DOHH2 (cell line): ENCODE data around the gene CLTA.

Experiments
- H3F3A ChIP-seq: fragments of 200-600 bp; sonication (generic), shearing (Covaris generic); 2 replicates; pipeline ENCODE4 v1.6.0; 2016; ENCODE audit warnings: antibody characterized with exemption, mild to moderate bottlenecking; ENCODE audit not compliant: control insufficient read depth, insufficient read depth
- H3K27ac ChIP-seq: fragments of 200-600 bp; sonication (generic); 2 replicates; pipeline ENCODE4 v1.5.1; 2014; ENCODE audit warnings: low read depth, mild to moderate bottlenecking, low read length, moderate library complexity
- H3K27me3 ChIP-seq: fragments of 200-600 bp; sonication (generic); 2 replicates; pipeline ENCODE4 v1.6.1; 2014; ENCODE audit warnings: mild to moderate bottlenecking, low read length, mixed read lengths; ENCODE audit not compliant: control insufficient read depth
- H3K36me3 ChIP-seq: fragments of 200-600 bp; sonication (generic); 2 replicates; pipeline ENCODE4 v1.6.1; 2014; ENCODE audit warnings: mild to moderate bottlenecking, low read length, moderate library complexity, mixed read lengths; ENCODE audit not compliant: control insufficient read depth
- H3K4me1 ChIP-seq: fragments of 200-600 bp; sonication (generic); 2 replicates; pipeline ENCODE4 v1.6.1; 2014; ENCODE audit warnings: mild to moderate bottlenecking, low read length, mixed read lengths; ENCODE audit not compliant: control insufficient read depth
- H3K4me2 ChIP-seq: fragments of 200-600 bp; sonication (generic); 2 replicates; pipeline ENCODE4 v1.6.0; 2014; ENCODE audit warnings: mild to moderate bottlenecking, low read length, moderate library complexity
- H3K4me3 ChIP-seq: fragments of 200-600 bp; sonication (generic); 2 replicates; pipeline ENCODE4 v1.5.1; 2014; ENCODE audit warnings: mild to moderate bottlenecking, low read length, mixed read lengths
- H3K79me2 ChIP-seq: fragments of 200-600 bp; sonication (generic); 2 replicates; pipeline ENCODE4 v1.6.1; 2014; ENCODE audit warnings: mild to moderate bottlenecking, low read length, mixed read lengths; ENCODE audit not compliant: control insufficient read depth
- H3K9me2 ChIP-seq: fragments of 200-600 bp; sonication (generic); replicated peaks from 2 replicates; pipeline ENCODE4 v1.6.1; 2014; ENCODE audit warnings: mild to moderate bottlenecking, low read length, mixed read lengths; ENCODE audit not compliant: control insufficient read depth
- H3K9me3 ChIP-seq: fragments of 200-600 bp; sonication (generic); 2 replicates; pipeline ENCODE4 v1.6.1; 2014; ENCODE audit warnings: antibody characterized with exemption, low read length, mixed read lengths; ENCODE audit not compliant: control insufficient read depth, insufficient read depth
- H4K20me1 ChIP-seq: fragments of 200-600 bp; sonication (generic); 2 replicates; pipeline ENCODE4 v1.6.0; 2014; ENCODE audit warnings: low read depth, mild to moderate bottlenecking, antibody characterized with exemption, low read length, moderate library complexity; ENCODE audit not compliant: control insufficient read depth, insufficient read depth
- EZH2phosphoT487 ChIP-seq: fragments of 200-600 bp; sonication (generic); IDR thresholded peaks from 2 replicates; pipeline ENCODE4 v1.6.1; 2017; ENCODE audit warnings: borderline replicate concordance, mild to moderate bottlenecking, antibody characterized with exemption, low read length, moderate library complexity, mixed read lengths
- TF ChIP-seq, protein P1 (sequence below): fragments of 200-600 bp; sonication (generic); IDR thresholded peaks from one replicate; pipeline ENCODE4 v1.5.1; 2014; ENCODE audit warnings: antibody characterized with exemption, mild to moderate bottlenecking, low read depth, low read length; ENCODE audit not compliant: poor library complexity, severe bottlenecking

The CLTA gene

DNA sequence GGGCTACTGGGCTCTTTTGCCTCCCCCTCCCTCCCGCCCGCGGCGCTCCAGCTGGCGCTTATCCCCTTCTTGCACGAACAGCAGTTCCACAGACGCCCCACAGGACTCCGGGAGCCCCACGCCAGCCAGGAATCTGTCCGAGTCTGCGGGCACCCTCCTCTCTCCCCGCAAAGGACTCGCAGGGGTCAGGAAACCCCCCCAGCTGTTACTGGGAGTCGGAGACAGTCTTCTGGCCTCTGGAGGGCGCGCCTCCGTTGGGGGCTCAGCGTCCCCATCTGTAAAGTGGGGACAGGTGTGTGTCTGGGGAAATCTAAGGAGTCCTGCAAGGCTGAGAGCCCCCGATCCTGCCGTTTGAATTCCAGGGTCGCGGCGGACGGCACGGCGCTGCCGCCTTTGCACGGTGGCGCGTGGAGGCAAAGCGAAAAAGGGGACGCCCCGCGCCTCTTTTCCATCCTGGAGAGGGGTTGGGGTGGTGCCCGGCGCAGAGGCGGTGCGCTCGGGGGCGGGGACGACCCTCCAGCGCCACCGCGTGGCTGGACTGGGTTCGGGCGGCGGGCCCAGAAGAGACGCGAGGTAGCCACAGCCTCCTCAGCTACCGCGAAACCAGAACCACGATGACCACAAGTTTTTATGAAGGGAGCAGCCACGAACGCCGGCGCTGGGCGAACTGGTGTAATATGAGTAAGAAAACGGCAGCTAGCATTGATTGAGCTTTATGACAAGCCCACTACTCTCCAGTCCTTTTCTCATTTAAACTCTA lies 24.4 kb upstream of the CLTA start:
- Histone ChIP-seq H3K4me2 (peak overlapping the region; percentile 89), H3K9me3 (no peaks in the 10 kb centered on the region), H3K4me1 (peaks cover 6% of the 10 kb centered on the region), H3F3A (no peaks in the 10 kb centered on the region), H3K36me3 (no peaks in the 10 kb centered on the region), H3K79me2 (no peaks in the 10 kb centered on the region), H3K9me2 (no peaks in the 10 kb centered on the region), H4K20me1 (no peaks in the 10 kb centered on the region), H3K27ac (no peak overlapping the region), H3K4me3 (peak overlapping the region; percentile 62), H3K27me3 (peaks cover 20% of the 10 kb centered on the region)
- TF ChIP-seq, protein P1, sequence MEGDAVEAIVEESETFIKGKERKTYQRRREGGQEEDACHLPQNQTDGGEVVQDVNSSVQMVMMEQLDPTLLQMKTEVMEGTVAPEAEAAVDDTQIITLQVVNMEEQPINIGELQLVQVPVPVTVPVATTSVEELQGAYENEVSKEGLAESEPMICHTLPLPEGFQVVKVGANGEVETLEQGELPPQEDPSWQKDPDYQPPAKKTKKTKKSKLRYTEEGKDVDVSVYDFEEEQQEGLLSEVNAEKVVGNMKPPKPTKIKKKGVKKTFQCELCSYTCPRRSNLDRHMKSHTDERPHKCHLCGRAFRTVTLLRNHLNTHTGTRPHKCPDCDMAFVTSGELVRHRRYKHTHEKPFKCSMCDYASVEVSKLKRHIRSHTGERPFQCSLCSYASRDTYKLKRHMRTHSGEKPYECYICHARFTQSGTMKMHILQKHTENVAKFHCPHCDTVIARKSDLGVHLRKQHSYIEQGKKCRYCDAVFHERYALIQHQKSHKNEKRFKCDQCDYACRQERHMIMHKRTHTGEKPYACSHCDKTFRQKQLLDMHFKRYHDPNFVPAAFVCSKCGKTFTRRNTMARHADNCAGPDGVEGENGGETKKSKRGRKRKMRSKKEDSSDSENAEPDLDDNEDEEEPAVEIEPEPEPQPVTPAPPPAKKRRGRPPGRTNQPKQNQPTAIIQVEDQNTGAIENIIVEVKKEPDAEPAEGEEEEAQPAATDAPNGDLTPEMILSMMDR = peak; percentile 92
- no peak for TF ChIP-seq EZH2phosphoT487

DNA sequence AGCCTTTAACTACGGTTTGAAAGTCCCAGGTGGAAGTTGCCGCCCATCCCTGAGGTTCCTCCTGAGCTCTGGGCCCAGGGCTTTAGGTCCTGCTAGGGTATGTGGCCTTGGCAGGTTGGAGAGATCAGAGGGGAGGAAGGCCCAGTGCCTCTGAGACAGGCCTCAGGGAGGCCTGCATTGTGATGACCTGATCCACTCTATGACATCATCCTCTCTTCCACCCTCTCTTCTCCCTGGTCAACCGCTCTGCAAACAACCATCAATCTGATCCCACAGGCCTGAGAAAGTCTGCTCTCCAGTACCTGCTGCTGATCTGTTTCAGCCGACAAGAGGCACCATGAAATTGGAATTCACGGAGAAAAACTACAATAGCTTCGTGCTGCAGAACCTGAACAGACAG lies 21.6 kb upstream of the CLTA start, which contains the start of gene CCIN:
Gene CCIN (plus strand): TSS at position 223 of the 400 bp plus-strand sequence. CDS start 115 bp downstream, at position 338.
- no peaks in the 10 kb centered on the region for H4K20me1 ChIP-seq
- no peak within 1 kb of the TSS for H3K27ac ChIP-seq
- no peaks in the 10 kb centered on the region for H3F3A ChIP-seq
- H3K4me2 ChIP-seq = no peak within 1 kb of the TSS
- no peak for TF ChIP-seq EZH2phosphoT487
- H3K79me2 ChIP-seq = no peaks in the 10 kb centered on the region
- H3K9me3 ChIP-seq = no peaks in the 10 kb centered on the region
- H3K4me1 ChIP-seq = peaks cover 6% of the 10 kb centered on the region
- H3K36me3 ChIP-seq = no peaks in the 10 kb centered on the region
- H3K4me3 ChIP-seq = no peak within 1 kb of the TSS
- H3K9me2 ChIP-seq = no peaks in the 10 kb centered on the region
- H3K27me3 ChIP-seq = peaks cover 19% of the 10 kb centered on the region

DNA sequence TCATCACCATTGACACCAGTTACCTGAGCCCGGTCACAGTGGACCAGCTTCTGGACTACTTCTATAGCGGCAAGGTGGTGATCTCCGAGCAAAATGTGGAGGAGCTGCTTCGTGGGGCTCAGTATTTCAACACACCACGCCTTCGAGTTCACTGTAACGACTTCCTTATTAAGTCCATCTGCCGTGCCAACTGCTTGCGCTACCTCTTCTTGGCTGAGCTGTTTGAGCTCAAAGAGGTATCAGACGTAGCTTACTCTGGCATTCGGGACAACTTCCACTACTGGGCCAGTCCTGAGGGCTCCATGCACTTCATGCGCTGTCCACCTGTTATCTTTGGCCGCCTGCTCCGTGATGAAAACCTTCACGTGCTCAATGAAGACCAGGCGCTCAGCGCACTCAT lies 21.0 kb upstream of the CLTA start:
- no peak overlapping the region for H3K4me2 ChIP-seq
- no peaks in the 10 kb centered on the region for H4K20me1 ChIP-seq
- H3K27me3 ChIP-seq = peaks cover 15% of the 10 kb centered on the region
- no peaks in the 10 kb centered on the region for H3K36me3 ChIP-seq
- no peaks in the 10 kb centered on the region for H3K79me2 ChIP-seq
- no peaks in the 10 kb centered on the region for H3K9me3 ChIP-seq
- H3K27ac ChIP-seq = no peak overlapping the region
- no peak overlapping the region for H3K4me3 ChIP-seq
- TF ChIP-seq EZH2phosphoT487 = no peak
- TF ChIP-seq, protein P1 = no peak
- peaks cover 6% of the 10 kb centered on the region for H3K4me1 ChIP-seq
- no peaks in the 10 kb centered on the region for H3K9me2 ChIP-seq
- no peaks in the 10 kb centered on the region for H3F3A ChIP-seq

DNA sequence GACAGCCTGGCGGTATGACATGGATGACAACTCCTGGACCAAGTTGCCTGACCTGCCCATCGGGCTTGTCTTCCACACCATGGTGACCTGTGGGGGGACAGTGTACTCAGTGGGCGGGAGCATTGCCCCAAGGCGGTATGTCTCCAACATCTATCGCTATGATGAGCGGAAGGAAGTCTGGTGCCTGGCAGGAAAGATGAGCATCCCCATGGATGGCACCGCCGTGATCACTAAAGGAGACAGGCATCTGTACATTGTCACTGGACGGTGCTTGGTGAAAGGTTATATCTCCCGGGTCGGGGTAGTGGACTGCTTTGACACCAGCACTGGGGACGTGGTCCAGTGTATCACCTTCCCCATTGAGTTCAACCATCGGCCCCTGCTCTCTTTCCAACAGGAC lies 20.2 kb upstream of the CLTA start:
- TF ChIP-seq, protein P1 = no peak
- TF ChIP-seq EZH2phosphoT487 = no peak
- H3K27ac ChIP-seq = no peak overlapping the region
- no peaks in the 10 kb centered on the region for H3F3A ChIP-seq
- H3K4me2 ChIP-seq = no peak overlapping the region
- H3K9me2 ChIP-seq = no peaks in the 10 kb centered on the region
- H3K9me3 ChIP-seq = no peaks in the 10 kb centered on the region
- H3K4me3 ChIP-seq = no peak overlapping the region
- H3K27me3 ChIP-seq = peaks cover 10% of the 10 kb centered on the region
- peaks cover 6% of the 10 kb centered on the region for H3K4me1 ChIP-seq
- H4K20me1 ChIP-seq = no peaks in the 10 kb centered on the region
- H3K79me2 ChIP-seq = no peaks in the 10 kb centered on the region
- no peaks in the 10 kb centered on the region for H3K36me3 ChIP-seq
